OCI-LY7 (cell line): ENCODE results near the gene SOX21. TPM values are rescaled to one million over a fixed set of nuclear protein-coding genes. Genes with fewer than 3 reads are reported as not detected.

Source experiments
- BruUV-seq: library from RNA; stranded (reverse); fragments of 400-500 nt; replicated peaks from 2 replicates; lab custom pipeline; 2021; lab: Mats Ljungman, UMichigan
- CTCF ChIA-PET: fragments of 300-600 bp; sonication (Branson Sonifier 250); formaldehyde crosslinking; loops from one replicate; lab custom pipeline; 2022; ENCODE audit warnings: antibody characterized with exemption; ENCODE audit not compliant: unreplicated experiment; lab: Charles Lee
- POLR2A ChIA-PET: fragments of 300-600 bp; sonication (Branson Sonifier 250); formaldehyde crosslinking; loops from one replicate; lab custom pipeline; 2022; ENCODE audit warnings: antibody characterized with exemption; lab: Charles Lee
- DNase-seq: peaks from one replicate; pipeline ENCODE4 v3.0.0-alpha.2; 2015; ENCODE audit warnings: low spot score
- H2AFZ ChIP-seq: fragments of 200-600 bp; sonication (generic), shearing (Covaris generic); 2 replicates; pipeline ENCODE4 v1.6.1; 2014; ENCODE audit warnings: mild to moderate bottlenecking, antibody characterized with exemption, low read length, moderate library complexity
- H3K27ac ChIP-seq: fragments of 200-600 bp; sonication (generic); 2 replicates; pipeline ENCODE4 v1.5.1; 2014; ENCODE audit warnings: mixed run types, low read depth, mild to moderate bottlenecking, moderate library complexity, low read length, inconsistent platforms; ENCODE audit not compliant: poor library complexity, severe bottlenecking
- H3K36me3 ChIP-seq: fragments of 200-600 bp; sonication (generic); 2 replicates; pipeline ENCODE4 v1.6.1; 2014; ENCODE audit warnings: mild to moderate bottlenecking, antibody characterized with exemption, low read length, moderate library complexity, mixed read lengths; ENCODE audit not compliant: insufficient read depth
- H3K4me1 ChIP-seq: fragments of 200-600 bp; sonication (generic); 2 replicates; pipeline ENCODE4 v1.5.1; 2014; ENCODE audit warnings: mild to moderate bottlenecking, low read length; ENCODE audit not compliant: insufficient read depth, poor library complexity, severe bottlenecking
- H3K4me2 ChIP-seq: fragments of 200-600 bp; sonication (generic); 2 replicates; pipeline ENCODE4 v1.6.1; 2014; ENCODE audit warnings: mild to moderate bottlenecking, low read length
- H3K4me3 ChIP-seq: fragments of 200-600 bp; sonication (generic); 2 replicates; pipeline ENCODE4 v1.5.1; 2014; ENCODE audit warnings: mild to moderate bottlenecking, low read depth, low read length; ENCODE audit not compliant: poor library complexity, severe bottlenecking
- H3K79me2 ChIP-seq: fragments of 200-600 bp; sonication (generic); 2 replicates; pipeline ENCODE4 v1.6.1; 2016; ENCODE audit warnings: low read depth, mild to moderate bottlenecking, low read length, moderate library complexity, mixed read lengths; ENCODE audit not compliant: insufficient read depth
- H3K9me2 ChIP-seq: fragments of 200-600 bp; sonication (generic); 2 replicates; pipeline ENCODE4 v1.6.1; 2016; ENCODE audit warnings: mild to moderate bottlenecking, low read length, mixed read lengths; ENCODE audit not compliant: insufficient read depth
- H3K9me3 ChIP-seq: fragments of 200-600 bp; sonication (generic); 2 replicates; pipeline ENCODE4 v1.6.1; 2014; ENCODE audit warnings: mild to moderate bottlenecking, mixed run types, low read length, mixed read lengths
- H4K20me1 ChIP-seq: fragments of 200-600 bp; sonication (generic); 2 replicates; pipeline ENCODE4 v1.6.1; 2014; ENCODE audit warnings: mild to moderate bottlenecking, antibody characterized with exemption, low read length, moderate library complexity, mixed read lengths; ENCODE audit not compliant: insufficient read depth
- CTCF ChIP-seq: fragments of 200-600 bp; sonication (generic); conservative IDR thresholded peaks from 2 replicates; pipeline ENCODE4 v1.5.1; 2014; ENCODE audit warnings: mild to moderate bottlenecking, antibody characterized with exemption, low read length, moderate library complexity, mixed read lengths
- EZH2phosphoT487 ChIP-seq: fragments of 200-600 bp; sonication (generic); IDR thresholded peaks from 2 replicates; pipeline ENCODE4 v1.6.1; 2018; ENCODE audit warnings: low read depth, borderline replicate concordance, mild to moderate bottlenecking, mixed run types, antibody characterized with exemption, low read length, moderate library complexity, mixed read lengths
- intact Hi-C: fragments of 100-400 bp; cut with micrococcal nuclease; formaldehyde crosslinking; loops from one replicate; pipeline ENCODE4 v1.10.0; 2022; ENCODE audit not compliant: unreplicated experiment
- total RNA-seq, 2 experiments: library from RNA; depleted of rRNA in 1 of 2; stranded (reverse); fragments of >200 nt in 1 of 2; shearing (Covaris generic) in 1 of 2; gene quantifications; 2 replicates each; pipeline ENCODE4 v1.2.3, GENCODE V29; 2014 to 2022

The SOX21 gene
- total RNA-seq, 2 experiments from 2014 or later, result not detected

GRCh38 chr13:94677799-94678198 lies 34.5 kb downstream of the SOX21 start:
- BruUV-seq, result no TSS peak
- intact Hi-C loops, result no loop called here
- no peaks in the 10 kb centered on the region for H3K36me3 ChIP-seq
- CTCF ChIA-PET, result no interaction called here
- no peak overlapping the region for H3K4me2 ChIP-seq
- no peak overlapping the region for H2AFZ ChIP-seq
- no peaks in the 10 kb centered on the region for H4K20me1 ChIP-seq
- H3K9me2 ChIP-seq, result no peaks in the 10 kb centered on the region
- H3K27ac ChIP-seq, result no peak overlapping the region
- no peak for DNase-seq
- POLR2A ChIA-PET, result no interaction called here
- no peaks in the 10 kb centered on the region for H3K4me1 ChIP-seq
- H3K79me2 ChIP-seq, result no peaks in the 10 kb centered on the region
- H3K9me3 ChIP-seq, result no peaks in the 10 kb centered on the region
- no peak overlapping the region for H3K4me3 ChIP-seq
- TF ChIP-seq EZH2phosphoT487 (no peak), CTCF (no peak)

DNA sequence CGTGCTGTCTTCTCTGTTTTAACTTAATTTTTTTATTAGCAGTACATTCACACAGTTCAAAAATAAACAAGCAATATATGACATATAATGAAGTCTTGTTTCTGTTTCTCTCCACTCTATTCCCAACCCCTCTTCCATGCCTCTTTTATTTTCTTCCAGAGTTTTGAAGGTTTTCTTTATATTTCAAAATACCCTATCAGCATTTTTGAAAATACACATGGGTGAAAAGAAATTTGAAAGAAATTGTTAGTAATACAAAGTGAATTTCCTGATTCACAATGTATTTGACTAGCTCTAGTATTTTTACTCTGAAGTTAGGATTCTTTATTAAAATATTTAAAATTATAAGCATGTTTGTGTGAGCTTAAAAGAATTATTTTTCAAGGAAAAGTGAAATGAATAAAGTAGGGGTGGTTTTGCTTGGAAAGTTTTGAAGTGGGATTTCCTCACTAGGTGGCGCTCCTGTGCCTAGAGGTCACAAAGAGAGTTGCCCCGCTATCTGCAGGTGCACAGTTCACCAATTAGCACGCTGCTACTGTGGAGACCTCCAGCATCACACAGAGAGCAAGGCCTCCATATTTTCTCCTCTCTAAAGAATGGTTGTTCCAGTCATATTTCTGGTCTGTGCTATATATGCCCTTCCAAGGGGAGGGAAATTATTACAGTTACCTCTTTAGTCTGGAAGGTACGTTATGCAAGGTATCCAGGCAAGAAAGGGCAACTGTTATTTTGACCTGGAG lies 37.6 kb downstream of the SOX21 start:
- Histone ChIP-seq H3K4me3 (no peak overlapping the region), H3K4me2 (no peak overlapping the region), H4K20me1 (no peaks in the 10 kb centered on the region), H3K4me1 (no peaks in the 10 kb centered on the region), H3K9me3 (no peaks in the 10 kb centered on the region), H3K79me2 (no peaks in the 10 kb centered on the region), H2AFZ (no peak overlapping the region), H3K27ac (no peak overlapping the region), H3K36me3 (no peaks in the 10 kb centered on the region), H3K9me2 (no peaks in the 10 kb centered on the region)
- ChIA-PET POLR2A (interaction anchor here (0.7 kb wide), 1 partner anchor 745 kb away, joined by 3 read pairs; no protein-coding TSS in a partner anchor), CTCF (no interaction called here)
- peak; percentile 55 for DNase-seq
- BruUV-seq, result no TSS peak
- intact Hi-C loops, result loop anchor here (2.0 kb wide), 1 partner anchor 730 kb away; no protein-coding TSS in a partner anchor
- TF ChIP-seq EZH2phosphoT487 (no peak), CTCF (peak; percentile 81)

- intact Hi-C loops, result loop anchor here (2.0 kb wide), 1 partner anchor 731 kb away; no protein-coding TSS in a partner anchor
- Histone ChIP-seq H4K20me1 (no peaks in the 10 kb centered on the region), H3K4me1 (no peaks in the 10 kb centered on the region), H3K36me3 (no peaks in the 10 kb centered on the region), H3K9me3 (no peaks in the 10 kb centered on the region), H2AFZ (no peak overlapping the region), H3K27ac (no peak overlapping the region), H3K9me2 (no peaks in the 10 kb centered on the region), H3K79me2 (no peaks in the 10 kb centered on the region), H3K4me2 (no peak overlapping the region), H3K4me3 (no peak overlapping the region)
- CTCF ChIA-PET, result no interaction called here
- POLR2A ChIA-PET, result no interaction called here
- BruUV-seq, result no TSS peak
- TF ChIP-seq EZH2phosphoT487, result no peak
- TF ChIP-seq CTCF, result no peak
- DNase-seq, result no peak
Observed at GRCh38 chr13:94673851-94674250, 38.5 kb downstream of the SOX21 start.
